PC-9 (cell line): ENCODE data around the gene CD96. TPM values are rescaled to one million over a fixed set of nuclear protein-coding genes. Genes with fewer than 3 reads are reported as not detected.
A peak's percentile ranks its signal among the peaks of the same experiment; 100 is the strongest.

Experiments used
- BruUV-seq: library from RNA; stranded (reverse); fragments of 400-500 nt; replicated peaks from 2 replicates; lab custom pipeline; 2021; lab: Mats Ljungman, UMichigan
- CTCF ChIA-PET: fragments of 300-600 bp; sonication (Branson Sonifier 250); formaldehyde crosslinking; loops from one replicate; lab custom pipeline; 2022; ENCODE audit warnings: antibody characterized with exemption; lab: Charles Lee
- POLR2A ChIA-PET: fragments of 300-600 bp; sonication (Branson Sonifier 250); formaldehyde crosslinking; loops from one replicate; lab custom pipeline; 2022; ENCODE audit warnings: antibody characterized with exemption; ENCODE audit not compliant: unreplicated experiment; lab: Charles Lee
- DNase-seq, 2 experiments: peaks; one replicate each; pipeline versions ENCODE4 v3.0.0 to v3.0.0-alpha.2; 2015 to 2022; ENCODE audit warnings: mixed read lengths in 1 of 2
- H2AFZ ChIP-seq: fragments of 200-600 bp; sonication (generic); 2 replicates; pipeline ENCODE4 v1.8.1; 2017; ENCODE audit warnings: antibody characterized with exemption
- H3F3A ChIP-seq: fragments of 200-600 bp; sonication (generic); 2 replicates; pipeline ENCODE4 v1.8.1; 2017; ENCODE audit warnings: antibody characterized with exemption, mild to moderate bottlenecking, low read depth; ENCODE audit not compliant: insufficient read depth
- H3K27ac ChIP-seq: fragments of 200-600 bp; sonication (generic); 2 replicates; pipeline ENCODE4 v1.6.1; 2016; ENCODE audit warnings: mixed run types
- H3K27me3 ChIP-seq: fragments of 200-600 bp; sonication (generic); 2 replicates; pipeline ENCODE4 v1.6.1; 2016; ENCODE audit warnings: low read depth, mixed run types; ENCODE audit not compliant: insufficient read depth
- H3K36me3 ChIP-seq: fragments of 200-600 bp; sonication (generic); 2 replicates; pipeline ENCODE4 v1.6.1; 2016; ENCODE audit warnings: low read depth, mixed run types
- H3K4me1 ChIP-seq: fragments of 200-600 bp; sonication (generic); replicated peaks from 2 replicates; pipeline ENCODE4 v1.6.1; 2016; ENCODE audit warnings: mixed run types; ENCODE audit not compliant: insufficient read depth
- H3K4me2 ChIP-seq: fragments of 200-600 bp; sonication (generic); 2 replicates; pipeline ENCODE4 v1.6.1; 2017; ENCODE audit warnings: mixed run types
- H3K4me3 ChIP-seq: fragments of 200-600 bp; sonication (generic); 2 replicates; pipeline ENCODE4 v1.6.1; 2016; ENCODE audit warnings: mixed run types
- H3K79me2 ChIP-seq: fragments of 200-600 bp; sonication (generic); 2 replicates; pipeline ENCODE4 v1.6.1; 2017; ENCODE audit warnings: low read depth, mixed run types
- H3K9me2 ChIP-seq: fragments of 200-600 bp; sonication (generic); 2 replicates; pipeline ENCODE4 v1.8.1; 2017; ENCODE audit warnings: mild to moderate bottlenecking; ENCODE audit not compliant: insufficient read depth
- H3K9me3 ChIP-seq: fragments of 200-600 bp; sonication (generic); 2 replicates; pipeline ENCODE4 v1.8.1; 2016; ENCODE audit warnings: low read depth; ENCODE audit not compliant: insufficient read depth
- H4K20me1 ChIP-seq: fragments of 200-600 bp; sonication (generic); 2 replicates; pipeline ENCODE4 v1.8.1; 2017; ENCODE audit not compliant: insufficient read depth
- CTCF ChIP-seq: fragments of 200-600 bp; sonication (generic); conservative IDR thresholded peaks from 2 replicates; pipeline ENCODE4 v1.6.1; 2017; ENCODE audit warnings: mixed run types, antibody characterized with exemption, mild to moderate bottlenecking, moderate library complexity
- EZH2 ChIP-seq: fragments of 200-600 bp; sonication (generic); IDR thresholded peaks from 2 replicates; pipeline ENCODE4 v1.8.0; 2017; ENCODE audit warnings: antibody characterized with exemption, low read depth
- intact Hi-C: fragments of 100-400 bp; cut with micrococcal nuclease; formaldehyde crosslinking; loops from one replicate; pipeline ENCODE4 v1.10.0; 2022; ENCODE audit not compliant: unreplicated experiment
- total RNA-seq: library from RNA; stranded (reverse); gene quantifications from 2 replicates; pipeline ENCODE4 v1.2.3, GENCODE V29; 2021

Gene CD96
- total RNA-seq, 1 experiment from 2014 or later, result 0.11 TPM

GRCh38 chr3:111498022-111498421 is 44.0 kb upstream of the CD96 start:
- BruUV-seq, result no TSS peak
- no peaks in the 10 kb centered on the region for H3K79me2 ChIP-seq
- intact Hi-C loops, result no loop called here
- no peaks in the 10 kb centered on the region for H3K9me3 ChIP-seq
- no peaks in the 10 kb centered on the region for H3K4me1 ChIP-seq
- H3F3A ChIP-seq, result no peaks in the 10 kb centered on the region
- no peaks in the 10 kb centered on the region for H3K27me3 ChIP-seq
- no peak for DNase-seq
- POLR2A ChIA-PET, result no interaction called here
- 0 out of 2 replicates have a peak, but pooled peaks cover 6% of the 10 kb centered on the region for H3K9me2 ChIP-seq
- no peaks in the 10 kb centered on the region for H3K36me3 ChIP-seq
- no peak overlapping the region for H3K4me3 ChIP-seq
- peak overlapping the region; percentile 10; the same call in 1 of the 2 replicates for H2AFZ ChIP-seq
- H4K20me1 ChIP-seq, result no peaks in the 10 kb centered on the region
- TF ChIP-seq CTCF (no peak), EZH2 (no peak)
- H3K4me2 ChIP-seq, result no peak overlapping the region
- H3K27ac ChIP-seq, result no peak overlapping the region
- CTCF ChIA-PET, result no interaction called here

DNA sequence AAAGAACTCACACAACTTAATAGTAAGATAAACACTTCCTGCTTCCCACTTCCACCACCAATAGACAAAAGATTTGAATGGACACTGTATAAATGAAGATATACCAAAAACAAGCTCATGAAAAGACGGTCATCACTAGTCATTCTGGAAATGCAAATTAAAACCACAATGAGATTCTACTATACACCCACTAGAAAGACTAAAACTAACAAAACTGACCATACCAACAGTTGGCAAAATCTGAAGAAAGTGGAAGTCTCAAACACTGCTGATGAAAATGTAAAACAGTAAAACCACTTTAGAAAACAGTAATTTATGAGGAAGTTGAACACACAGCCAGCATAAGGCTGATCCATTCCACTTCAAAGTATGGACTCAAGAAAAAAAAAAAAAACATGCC is 35.6 kb upstream of the CD96 start:
- no peak overlapping the region for H3K4me2 ChIP-seq
- no peak overlapping the region for H3K4me3 ChIP-seq
- no peaks in the 10 kb centered on the region for H3K4me1 ChIP-seq
- CTCF ChIA-PET, result no interaction called here
- intact Hi-C loops, result no loop called here
- no peak overlapping the region for H3K27ac ChIP-seq
- no peak for DNase-seq
- H3K79me2 ChIP-seq, result no peaks in the 10 kb centered on the region
- H4K20me1 ChIP-seq, result no peaks in the 10 kb centered on the region
- no peaks in the 10 kb centered on the region for H3K27me3 ChIP-seq
- TF ChIP-seq EZH2, result no peak
- TF ChIP-seq CTCF, result no peak
- BruUV-seq, result no TSS peak
- no peaks in the 10 kb centered on the region for H3K9me3 ChIP-seq
- H2AFZ ChIP-seq, result no peak overlapping the region
- H3K9me2 ChIP-seq, result peaks cover 6% of the 10 kb centered on the region; the same call in 1 of the 2 replicates
- no peaks in the 10 kb centered on the region for H3F3A ChIP-seq
- no peaks in the 10 kb centered on the region for H3K36me3 ChIP-seq
- POLR2A ChIA-PET, result no interaction called here

DNA sequence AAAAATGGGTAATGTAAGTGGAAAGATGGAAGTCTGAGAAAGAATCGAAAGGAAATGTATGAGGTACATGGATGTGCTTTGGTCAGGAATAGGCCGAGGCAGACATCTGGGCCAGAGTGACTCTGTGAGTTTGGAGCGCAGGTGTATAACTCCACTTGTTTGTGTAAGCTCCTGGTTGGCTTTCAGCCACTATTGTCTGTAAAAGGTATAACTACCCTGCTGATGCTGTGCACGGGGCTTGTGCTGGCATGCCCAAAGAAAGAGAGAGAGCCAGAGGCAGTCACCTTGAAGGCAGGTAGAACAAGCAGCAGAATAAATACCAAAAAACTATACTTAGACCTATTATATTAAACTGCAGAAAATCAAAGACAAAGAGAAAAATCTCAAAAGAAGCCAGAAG is 32.7 kb upstream of the CD96 start:
- no peak for DNase-seq
- Histone ChIP-seq H3K4me2 (no peak overlapping the region), H4K20me1 (no peaks in the 10 kb centered on the region), H3K4me3 (no peak overlapping the region), H3K9me2 (peaks cover 6% of the 10 kb centered on the region; the same call in 1 of the 2 replicates), H3K27me3 (no peaks in the 10 kb centered on the region), H3K36me3 (no peaks in the 10 kb centered on the region), H3K79me2 (no peaks in the 10 kb centered on the region), H3F3A (no peaks in the 10 kb centered on the region), H3K9me3 (no peaks in the 10 kb centered on the region), H2AFZ (no peak overlapping the region), H3K4me1 (no peaks in the 10 kb centered on the region), H3K27ac (no peak overlapping the region)
- CTCF ChIA-PET, result no interaction called here
- BruUV-seq, result no TSS peak
- TF ChIP-seq CTCF (no peak), EZH2 (no peak)
- POLR2A ChIA-PET, result no interaction called here
- intact Hi-C loops, result no loop called here
